ENCODE results near the gene UMODL1.
"Not testable (repeated sequence)": the region's sequence is repeated elsewhere in the genome, so short reads cannot be mapped to it uniquely, and the experiment has no call there.

Gene UMODL1

GRCh38 chr21:42102991-42103390, 31.9 kb downstream of the UMODL1 start:
- DNase-seq, result no peak

- DNase-seq, result no peak
Observed at GRCh38 chr21:42103843-42104242, 32.7 kb downstream of the UMODL1 start.

- no peak for DNase-seq
Observed at GRCh38 chr21:42105476-42106315, 34.6 kb downstream of the UMODL1 start.

GRCh38 chr21:42106425-42106824, 35.3 kb downstream of the UMODL1 start:
- DNase-seq, result no peak

DNA sequence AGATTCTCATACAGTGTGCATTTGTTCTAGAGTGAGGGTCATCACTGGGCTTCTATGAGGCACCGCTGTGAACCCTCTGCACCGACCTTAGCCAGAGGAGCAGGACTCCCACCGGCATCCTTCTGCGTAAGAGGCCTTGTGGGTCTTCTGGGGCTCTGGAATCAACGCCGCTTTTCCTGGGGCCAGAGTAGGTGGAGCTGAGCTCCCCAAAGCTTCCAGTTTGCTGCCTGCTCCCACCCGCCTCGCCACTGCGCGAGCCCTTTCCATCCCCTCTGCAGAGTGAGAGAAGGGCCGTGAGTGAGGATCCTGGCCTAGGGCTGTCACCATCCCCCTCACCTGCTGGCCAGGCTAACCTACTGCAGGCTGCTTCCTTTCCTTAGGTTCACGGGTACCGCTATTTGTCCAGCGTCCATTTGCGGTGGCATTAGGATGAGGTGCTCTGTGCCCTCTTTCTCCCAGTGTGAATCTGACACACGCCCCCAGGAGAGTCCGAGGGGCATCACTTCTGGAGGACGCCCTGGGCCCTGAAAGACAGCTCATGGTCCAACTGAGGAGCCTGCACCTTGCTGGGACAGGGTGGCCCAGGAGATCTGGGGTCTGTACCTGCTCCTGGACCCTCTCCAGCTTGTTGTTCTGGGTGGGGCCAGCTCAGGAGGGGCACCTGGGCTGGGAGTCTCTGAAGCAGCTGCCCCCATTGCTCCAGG, 36.2 kb downstream of the UMODL1 start:
- no peak for DNase-seq

GRCh38 chr21:42107881-42108553, 36.9 kb downstream of the UMODL1 start:
- DNase-seq, result peak; percentile 62

- DNase-seq, result no peak
Observed at GRCh38 chr21:42108554-42109340, 37.6 kb downstream of the UMODL1 start.

- no peak for DNase-seq
Observed at GRCh38 chr21:42109473-42109872, 38.4 kb downstream of the UMODL1 start.

DNA sequence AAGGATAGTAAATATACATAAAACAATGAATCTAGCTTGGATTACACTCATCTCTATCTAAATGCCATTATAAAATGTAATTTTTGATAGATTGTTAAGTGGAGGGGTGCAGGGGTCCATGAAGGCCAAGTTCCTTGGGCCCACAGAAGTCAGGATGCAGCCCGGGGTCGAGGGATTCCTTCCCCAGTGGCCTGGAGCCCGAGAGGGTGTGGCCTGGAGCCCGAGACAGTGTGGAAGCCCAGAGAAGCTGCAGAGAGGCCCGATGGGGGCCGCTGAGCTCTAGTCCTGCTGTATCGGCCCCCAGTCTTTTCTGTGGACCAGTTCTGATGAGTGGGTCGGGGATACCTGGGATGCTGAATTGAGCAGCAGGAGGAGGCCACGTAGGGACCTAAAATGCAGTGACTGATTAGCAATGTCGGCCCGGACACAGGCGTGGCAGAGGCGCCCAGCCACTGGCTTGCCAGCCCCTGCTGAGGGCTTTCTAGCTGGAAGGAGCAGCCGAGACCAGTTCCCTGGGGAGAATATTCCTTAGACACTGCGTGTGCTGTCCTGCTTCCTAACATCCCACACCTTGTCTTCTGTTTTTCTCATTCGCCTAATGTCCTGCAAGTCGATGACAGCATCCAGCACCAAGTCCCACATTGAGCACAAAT, 38.9 kb downstream of the UMODL1 start:
- no peak for DNase-seq

DNA sequence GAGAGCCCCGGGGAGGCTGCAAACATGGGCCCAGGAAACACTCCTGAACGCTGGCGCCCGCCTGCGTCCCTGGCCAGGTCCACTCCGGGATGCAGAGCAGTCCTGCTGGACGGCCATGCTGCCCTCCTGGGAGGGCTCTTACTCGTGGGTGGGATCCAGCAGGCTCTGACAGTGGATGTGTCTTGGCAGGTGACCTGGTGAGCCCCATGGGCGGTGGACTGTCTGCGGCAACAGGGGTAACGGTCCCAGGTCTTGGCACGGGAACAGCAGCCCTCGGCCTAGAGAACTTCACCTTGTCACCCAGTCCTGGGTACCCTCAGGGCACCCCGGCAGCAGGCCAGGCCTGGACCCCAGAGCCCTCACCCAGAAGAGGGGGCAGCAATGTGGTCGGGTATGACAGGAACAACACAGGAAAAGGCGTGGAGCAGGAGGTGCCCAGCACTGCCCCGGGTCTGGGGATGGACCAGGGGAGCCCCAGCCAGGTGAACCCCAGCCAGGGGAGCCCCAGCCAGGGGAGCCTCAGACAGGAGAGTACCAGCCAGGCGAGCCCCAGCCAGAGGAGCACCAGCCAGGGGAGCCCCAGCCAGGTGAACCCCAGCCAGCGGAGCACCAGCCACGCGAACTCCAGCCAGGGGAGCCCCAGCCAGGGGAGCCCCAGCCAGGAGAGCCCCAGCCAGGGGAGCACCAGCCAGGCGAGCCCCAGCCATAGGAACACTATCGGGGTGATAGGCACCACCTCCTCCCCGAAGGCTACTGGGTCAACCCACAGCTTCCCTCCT, 39.8 kb downstream of the UMODL1 start:
- DNase-seq, result no peak

DNA sequence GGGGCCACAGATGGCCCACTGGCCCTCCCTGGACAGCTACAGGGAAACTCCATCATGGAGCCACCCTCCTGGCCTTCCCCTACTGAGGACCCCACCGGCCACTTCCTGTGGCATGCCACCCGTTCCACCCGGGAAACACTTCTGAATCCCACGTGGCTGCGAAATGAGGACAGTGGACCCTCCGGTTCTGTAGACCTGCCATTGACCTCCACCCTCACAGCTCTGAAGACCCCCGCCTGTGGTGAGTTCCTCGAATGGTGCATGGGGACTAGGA, 40.3 kb downstream of the UMODL1 start:
- DNase-seq, result no peak

- DNase-seq, result no peak
Observed at GRCh38 chr21:42111811-42112210, 40.7 kb downstream of the UMODL1 start.

DNA sequence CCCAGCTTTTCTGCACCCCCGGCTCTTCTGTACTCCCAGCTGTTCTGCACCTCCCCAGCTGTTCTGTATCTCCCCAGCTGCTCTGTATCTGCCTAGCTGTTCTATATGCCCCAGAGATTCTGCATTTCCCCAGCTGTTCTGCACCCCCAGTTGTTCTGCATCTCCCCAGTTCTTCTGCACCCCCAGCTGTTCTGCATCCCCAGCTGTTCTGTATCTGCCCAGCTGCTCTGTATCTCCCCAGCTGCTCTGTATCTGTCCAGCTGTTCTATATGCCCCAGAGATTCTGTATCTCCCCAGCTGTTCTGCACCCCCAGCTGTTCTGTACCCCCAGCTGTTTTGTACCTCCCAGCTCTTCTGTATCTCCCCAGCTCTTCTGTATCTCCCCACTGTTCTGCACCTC, 41.1 kb downstream of the UMODL1 start:
- DNase-seq, result no peak

DNA sequence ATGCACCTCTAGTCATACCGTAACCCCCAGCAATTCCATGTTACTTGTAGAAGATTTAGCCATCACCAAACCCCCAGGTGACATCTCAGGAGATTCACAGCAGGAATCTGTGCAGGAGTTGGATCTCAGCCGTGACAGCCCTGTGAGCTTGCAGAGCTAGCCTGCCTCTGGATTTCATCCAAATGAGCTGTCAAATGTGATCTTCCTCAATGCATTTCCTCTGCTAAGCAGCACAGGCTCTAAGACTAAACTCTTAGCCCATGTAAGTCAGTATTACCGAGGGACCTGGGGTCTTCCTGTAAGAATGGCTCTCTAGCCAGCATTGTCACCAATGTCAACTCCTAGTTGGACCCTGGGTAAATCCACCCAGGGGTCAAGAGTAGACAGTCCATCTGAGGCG, 41.7 kb downstream of the UMODL1 start:
- peak; percentile 57 for DNase-seq

DNA sequence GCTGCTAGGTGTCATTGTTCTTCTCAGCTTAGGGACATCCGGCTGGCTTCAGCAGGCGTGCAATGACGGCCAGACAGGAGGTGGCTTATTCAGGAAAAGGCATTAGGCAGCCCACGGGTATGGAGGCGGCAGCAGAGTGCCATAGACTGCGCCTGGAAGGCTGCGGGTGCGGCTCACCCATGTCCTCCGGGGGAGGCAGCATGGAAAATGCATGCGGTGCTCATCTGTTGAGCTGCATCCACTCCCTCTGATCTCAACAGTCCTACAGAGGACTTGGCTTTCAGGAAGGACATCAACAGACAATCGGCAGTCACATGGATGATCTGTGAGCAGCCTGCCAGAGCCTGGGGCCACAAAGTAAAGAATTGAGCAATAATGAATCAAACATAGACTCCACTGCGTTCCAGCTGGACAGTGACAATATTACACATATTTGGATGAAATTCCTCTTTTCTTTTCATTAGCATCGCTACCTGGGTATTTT, 42.9 kb downstream of the UMODL1 start:
- no peak for DNase-seq

DNA sequence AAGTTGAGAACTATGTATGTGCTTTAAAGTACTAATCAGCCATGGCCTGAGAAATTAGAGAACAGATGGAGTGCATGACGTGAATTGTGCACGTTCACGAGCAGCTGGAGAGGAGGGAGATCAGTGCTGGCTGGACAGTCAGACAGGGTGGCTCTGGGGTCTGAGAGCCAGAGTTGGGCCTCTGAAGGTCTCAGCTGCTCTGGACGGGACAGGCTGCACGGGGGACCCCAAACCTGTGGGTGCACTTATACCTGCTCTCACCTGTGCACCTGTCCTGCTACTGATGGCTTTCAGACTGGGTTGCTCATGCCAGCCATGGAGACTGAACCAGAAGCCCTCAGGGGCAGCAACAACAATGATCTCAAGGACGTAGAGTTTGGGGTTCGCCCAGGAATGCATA, 43.5 kb downstream of the UMODL1 start:
- DNase-seq, result no peak

- no peak for DNase-seq
Observed at GRCh38 chr21:42115136-42115683, 44.1 kb downstream of the UMODL1 start.

DNA sequence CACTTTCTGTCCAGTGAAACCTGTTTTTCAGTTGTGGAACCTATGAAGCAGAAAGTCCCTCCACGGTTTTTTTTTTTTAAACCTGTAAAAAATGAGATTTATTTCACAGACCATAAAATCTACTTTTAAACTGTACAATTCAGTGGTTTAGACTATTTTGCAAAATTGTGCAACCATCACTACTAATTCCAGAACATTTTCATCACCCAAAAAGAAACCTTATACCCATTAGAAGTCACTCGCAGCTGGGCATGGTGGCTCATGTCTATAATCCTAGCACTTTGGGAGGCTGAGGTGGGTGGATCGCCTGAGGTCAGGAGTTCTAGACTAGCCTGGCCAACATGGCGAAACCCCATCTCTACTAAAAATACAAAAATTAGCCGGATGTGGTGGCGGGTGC, 45.4 kb downstream of the UMODL1 start:
- DNase-seq, result not testable (repeated sequence)

DNA sequence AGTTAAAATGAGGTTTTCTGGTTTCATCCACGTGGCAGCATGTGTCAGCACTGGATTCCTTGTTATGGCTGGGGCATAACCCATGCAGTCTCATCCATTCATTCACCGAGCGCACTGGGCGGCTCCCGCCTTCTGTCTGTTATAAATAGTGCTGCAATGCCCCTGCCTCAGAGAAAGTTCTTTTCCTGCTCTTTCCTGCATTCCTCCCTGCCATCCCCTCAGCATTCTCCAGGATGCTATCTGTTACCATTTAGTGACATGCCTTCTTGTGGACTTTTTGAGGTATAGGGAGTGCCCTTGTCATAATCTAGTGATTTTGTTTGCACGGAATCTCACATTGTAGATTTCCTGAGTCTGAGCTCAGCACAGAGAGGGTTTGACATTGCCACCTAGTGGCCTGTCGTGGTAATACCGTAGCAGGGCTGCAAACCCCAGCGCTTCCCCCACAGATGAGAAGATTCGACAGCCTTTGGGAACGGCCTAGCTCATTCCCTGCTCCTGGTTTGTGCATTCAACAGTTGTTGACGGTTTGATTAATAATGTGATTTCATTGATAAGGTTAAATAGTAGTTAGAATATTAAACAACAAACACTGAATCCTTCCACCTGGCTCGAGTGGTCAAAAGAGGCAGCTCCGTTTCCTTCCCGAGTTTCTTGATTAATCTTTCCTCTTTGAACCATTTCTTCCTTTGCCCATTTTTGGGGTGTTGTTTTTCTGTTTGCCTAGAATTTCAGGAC, 46.3 kb downstream of the UMODL1 start:
- DNase-seq, result peak; percentile 77

- DNase-seq, result no peak
Observed at GRCh38 chr21:42117967-42118780, 47.1 kb downstream of the UMODL1 start.

Measured in fibroblast of skin of right biceps (primary cell).